ENCODE results near the gene ENOX2. TPM values are rescaled to one million over a fixed set of nuclear protein-coding genes. Genes with fewer than 3 reads are reported as not detected.

The ENOX2 gene
- total and polyA plus RNA-seq, 3 donors from 2014 or later, result 19.4 to 22.8 (median 20.1) TPM

GRCh38 chrX:130672214-130672613, 230.8 kb downstream of the ENOX2 start:
- H3K36me3 ChIP-seq (ENCODE audit: low read depth, missing control alignments), result no peaks in the 10 kb centered on the region
- H3K27me3 ChIP-seq, result no peaks in the 10 kb centered on the region
- DNase-seq, result no peak
- TF ChIP-seq CTCF (IDR thresholded peaks at IDR 0.05) (no peak), POLR2A (IDR thresholded peaks at IDR 0.05) (no peak)
- no peaks in the 10 kb centered on the region for H3K9me3 ChIP-seq
- H3K4me3 ChIP-seq, result no peak overlapping the region
- H3K4me1 ChIP-seq, result no peaks in the 10 kb centered on the region
- 80 to 86% methylated on average over 1 of the region's 6 CpGs for WGBS, 2 donors
- no peak overlapping the region for H3K27ac ChIP-seq
- intact Hi-C loops (cut with DNase I; ENCODE audit: low total_unique reads), result no loop called here

GRCh38 chrX:130669233-130669632, 233.8 kb downstream of the ENOX2 start:
- WGBS, 2 donors, result 100% methylated on average over 1 of the region's 1 CpG
- Histone ChIP-seq H3K9me3 (no peaks in the 10 kb centered on the region), H3K27ac (no peak overlapping the region), H3K27me3 (no peaks in the 10 kb centered on the region), H3K4me3 (no peak overlapping the region), H3K36me3 (ENCODE audit: low read depth, missing control alignments) (no peaks in the 10 kb centered on the region), H3K4me1 (no peaks in the 10 kb centered on the region)
- intact Hi-C loops (cut with DNase I; ENCODE audit: low total_unique reads), result no loop called here
- no peak for TF ChIP-seq POLR2A (IDR thresholded peaks at IDR 0.05)
- TF ChIP-seq CTCF (IDR thresholded peaks at IDR 0.05), result no peak
- DNase-seq, result no peak

- Histone ChIP-seq H3K27me3 (no peaks in the 10 kb centered on the region), H3K4me3 (no peak overlapping the region), H3K27ac (no peak overlapping the region), H3K4me1 (no peaks in the 10 kb centered on the region), H3K36me3 (ENCODE audit: low read depth, missing control alignments) (no peaks in the 10 kb centered on the region), H3K9me3 (no peaks in the 10 kb centered on the region)
- no peak for DNase-seq
- WGBS, 2 donors, result 88 to 95% methylated on average over 3 of the region's 3 CpGs
- intact Hi-C loops (cut with DNase I; ENCODE audit: low total_unique reads), result no loop called here
- no peak for TF ChIP-seq POLR2A (IDR thresholded peaks at IDR 0.05)
- TF ChIP-seq CTCF (IDR thresholded peaks at IDR 0.05), result no peak
These were observed 237.7 kb downstream of the ENOX2 start for GRCh38 chrX:130665263-130665662.

GRCh38 chrX:130658310-130658709, 244.7 kb downstream of the ENOX2 start:
- Histone ChIP-seq H3K36me3 (ENCODE audit: low read depth, missing control alignments) (no peaks in the 10 kb centered on the region), H3K27me3 (no peaks in the 10 kb centered on the region), H3K4me1 (no peaks in the 10 kb centered on the region), H3K4me3 (no peak overlapping the region), H3K9me3 (no peaks in the 10 kb centered on the region), H3K27ac (no peak overlapping the region)
- no peak for DNase-seq
- TF ChIP-seq CTCF (IDR thresholded peaks at IDR 0.05) (no peak), POLR2A (IDR thresholded peaks at IDR 0.05) (no peak)
- intact Hi-C loops (cut with DNase I; ENCODE audit: low total_unique reads), result no loop called here

GRCh38 chrX:130654409-130654950, 248.5 kb downstream of the ENOX2 start:
- intact Hi-C loops (cut with DNase I; ENCODE audit: low total_unique reads), result no loop called here
- Histone ChIP-seq H3K9me3 (no peaks in the 10 kb centered on the region), H3K27ac (no peak overlapping the region), H3K4me1 (no peaks in the 10 kb centered on the region), H3K27me3 (no peaks in the 10 kb centered on the region), H3K4me3 (no peak overlapping the region), H3K36me3 (ENCODE audit: low read depth, missing control alignments) (no peaks in the 10 kb centered on the region)
- no peak for TF ChIP-seq POLR2A (IDR thresholded peaks at IDR 0.05)
- no peak for TF ChIP-seq CTCF (IDR thresholded peaks at IDR 0.05)
- no peak for DNase-seq
- 46 to 61% methylated on average over 4 of the region's 4 CpGs for WGBS, 2 donors

Data from testis (tissue), 3 donors.